Astrocyte (in vitro differentiated cells and primary cell): ENCODE measurements around the gene PIK3CD. TPM values are rescaled to one million over a fixed set of nuclear protein-coding genes. Genes with fewer than 3 reads are reported as not detected.

Experiments
- DNase-seq: peaks from one replicate; pipeline ENCODE4 v3.0.0-alpha.2; 2010; ENCODE audit warnings: low read depth
- FAIRE-seq: peaks from 2 replicates; lab custom pipeline; 2011; peaks lifted over from hg19 to GRCh38; lab: Jason Lieb, UNC
- H2AFZ ChIP-seq: 2 replicates; pipeline ENCODE4 v1.6.0; 2012; ENCODE audit warnings: low read depth, low read length, inconsistent platforms
- H3K27ac ChIP-seq: 2 replicates; pipeline ENCODE4 v1.5.1; 2011; ENCODE audit warnings: low read depth, low read length, inconsistent platforms
- H3K27me3 ChIP-seq: 2 replicates; pipeline ENCODE4 v1.6.0; 2011; ENCODE audit warnings: low read length, inconsistent platforms; ENCODE audit not compliant: insufficient read depth
- H3K36me3 ChIP-seq: 2 replicates; pipeline ENCODE4 v1.5.1; 2011; ENCODE audit warnings: low read length, inconsistent platforms; ENCODE audit not compliant: insufficient read depth
- H3K4me1 ChIP-seq: 2 replicates; pipeline ENCODE4 v1.5.1; 2011; ENCODE audit warnings: low read length, inconsistent platforms; ENCODE audit not compliant: insufficient read depth
- H3K4me2 ChIP-seq: 2 replicates; pipeline ENCODE4 v1.6.0; 2012; ENCODE audit warnings: low read length, inconsistent platforms
- H3K4me3 ChIP-seq: 2 replicates; pipeline ENCODE4 v1.5.1; 2011; ENCODE audit warnings: low read depth, mild to moderate bottlenecking, low read length, inconsistent platforms; ENCODE audit not compliant: insufficient read depth
- H3K79me2 ChIP-seq: 2 replicates; pipeline ENCODE4 v1.6.0; 2012; ENCODE audit warnings: mild to moderate bottlenecking, low read length, inconsistent platforms; ENCODE audit not compliant: insufficient read depth
- H3K9ac ChIP-seq: 2 replicates; pipeline ENCODE4 v1.6.0; 2012; ENCODE audit warnings: mild to moderate bottlenecking, low read length, inconsistent platforms
- H3K9me3 ChIP-seq: 2 replicates; pipeline ENCODE4 v1.5.1; 2012; ENCODE audit warnings: low read depth, mild to moderate bottlenecking, low read length, inconsistent platforms; ENCODE audit not compliant: insufficient read depth
- H4K20me1 ChIP-seq: 2 replicates; pipeline ENCODE4 v1.6.0; 2012; ENCODE audit warnings: low read length, inconsistent platforms; ENCODE audit not compliant: insufficient read depth
- H3K27ac Mint-ChIP-seq: one replicate; pipeline ENCODE4 v1.8.0; 2021; ENCODE audit warnings: mild to moderate bottlenecking, mixed read lengths; ENCODE audit not compliant: unreplicated experiment
- H3K27me3 Mint-ChIP-seq: one replicate; pipeline ENCODE4 v1.8.0; 2021; ENCODE audit warnings: low read depth, mixed read lengths; ENCODE audit not compliant: unreplicated experiment
- H3K36me3 Mint-ChIP-seq: one replicate; pipeline ENCODE4 v1.8.0; 2021; ENCODE audit warnings: low read depth, mixed read lengths; ENCODE audit not compliant: unreplicated experiment
- H3K4me1 Mint-ChIP-seq: one replicate; pipeline ENCODE4 v1.8.0; 2021; ENCODE audit warnings: low read depth, mixed read lengths; ENCODE audit not compliant: unreplicated experiment
- H3K4me3 Mint-ChIP-seq: one replicate; pipeline ENCODE4 v1.8.0; 2021; ENCODE audit warnings: mild to moderate bottlenecking, moderate library complexity, mixed read lengths; ENCODE audit not compliant: unreplicated experiment
- H3K9me3 Mint-ChIP-seq: one replicate; pipeline ENCODE4 v1.8.0; 2021; ENCODE audit warnings: mild to moderate bottlenecking, mixed read lengths; ENCODE audit not compliant: unreplicated experiment
- CTCF ChIP-seq: IDR thresholded peaks from 2 replicates; pipeline ENCODE4 v1.5.1; 2011; ENCODE audit warnings: low read depth, mild to moderate bottlenecking, inconsistent platforms, low read length, moderate library complexity; ENCODE audit not compliant: insufficient read depth
- EZH2 ChIP-seq: IDR thresholded peaks from 2 replicates; pipeline ENCODE4 v1.6.1; 2012; ENCODE audit warnings: mild to moderate bottlenecking, low read length, inconsistent platforms; ENCODE audit not compliant: insufficient read depth
- total RNA-seq: library from RNA; stranded (reverse); gene quantifications from 2 replicates; pipeline ENCODE4 v1.2.1, GENCODE V29; 2021

The PIK3CD gene
- total RNA-seq, 1 donor from 2014 or later = 29.5 TPM

GRCh38 chr1:9701665-9702064 lies 50.1 kb downstream of the PIK3CD start:
- no peaks in the 10 kb centered on the region for H3K27me3 Mint-ChIP-seq
- peaks cover 2% of the 10 kb centered on the region for H3K9me3 Mint-ChIP-seq
- no peak for DNase-seq

GRCh38 chr1:9703165-9703509 lies 51.6 kb downstream of the PIK3CD start:
- H3K79me2 ChIP-seq = peaks cover 38% of the 10 kb centered on the region

More at GRCh38 chr1:9701665-9702064, 50.1 kb downstream of the PIK3CD start:
- peaks cover 11% of the 10 kb centered on the region for H3K36me3 Mint-ChIP-seq
- H3K27ac Mint-ChIP-seq = no peak overlapping the region
- H3K27ac ChIP-seq = peak overlapping the region; percentile 9
- FAIRE-seq = no peak
- H3K4me3 ChIP-seq = no peak overlapping the region
- H3K36me3 ChIP-seq = no peaks in the 10 kb centered on the region
- no peaks in the 10 kb centered on the region for H3K27me3 ChIP-seq
- H2AFZ ChIP-seq = no peak overlapping the region
- peaks cover 30% of the 10 kb centered on the region for H3K4me1 Mint-ChIP-seq
- H3K79me2 ChIP-seq = peaks cover 32% of the 10 kb centered on the region
- no peak for TF ChIP-seq EZH2
- TF ChIP-seq CTCF = no peak
- peaks cover 23% of the 10 kb centered on the region for H3K4me1 ChIP-seq
- no peaks in the 10 kb centered on the region for H4K20me1 ChIP-seq
- H3K9me3 ChIP-seq = no peaks in the 10 kb centered on the region
- no peak overlapping the region for H3K4me2 ChIP-seq
- no peak overlapping the region for H3K4me3 Mint-ChIP-seq
- H3K9ac ChIP-seq = no peak overlapping the region

More at GRCh38 chr1:9703165-9703509, 51.6 kb downstream of the PIK3CD start:
- peaks cover 2% of the 10 kb centered on the region for H3K9me3 Mint-ChIP-seq
- H3K4me1 ChIP-seq = peaks cover 23% of the 10 kb centered on the region
- no peaks in the 10 kb centered on the region for H3K27me3 ChIP-seq
- no peaks in the 10 kb centered on the region for H4K20me1 ChIP-seq
- FAIRE-seq = no peak
- H3K9me3 ChIP-seq = no peaks in the 10 kb centered on the region
- no peak for DNase-seq
- peaks cover 11% of the 10 kb centered on the region for H3K36me3 Mint-ChIP-seq
- no peak overlapping the region for H3K27ac ChIP-seq
- no peak overlapping the region for H3K27ac Mint-ChIP-seq
- no peak overlapping the region for H3K4me2 ChIP-seq
- no peak overlapping the region for H3K4me3 ChIP-seq
- peaks cover 30% of the 10 kb centered on the region for H3K4me1 Mint-ChIP-seq
- TF ChIP-seq CTCF = no peak
- TF ChIP-seq EZH2 = no peak
- no peaks in the 10 kb centered on the region for H3K27me3 Mint-ChIP-seq
- H2AFZ ChIP-seq = no peak overlapping the region
- no peaks in the 10 kb centered on the region for H3K36me3 ChIP-seq
- no peak overlapping the region for H3K4me3 Mint-ChIP-seq
- no peak overlapping the region for H3K9ac ChIP-seq
